ENCODE results near the gene ZNF622. TPM values are rescaled to one million over a fixed set of nuclear protein-coding genes. Genes with fewer than 3 reads are reported as not detected.

Gene ZNF622
- total RNA-seq (10 to 100 TPM; 43.7 to 97.3 (median 58.4) TPM), polyA plus RNA-seq (100 to 1,000 TPM in 1 of 2 donors, 10 to 100 TPM in 1; 48.9 to 171 TPM)
- long read RNA-seq, donor 1, transcript ZNF622-201 (6 exons, 1,699 nt), result major isoform, 164 of 173 reads
- long read RNA-seq, donor 1, partial matches to known transcripts, result 5 of 173 reads
- long read RNA-seq, donor 1, other reads (novel, unspliced or antisense), result 4 of 173 reads
- long read RNA-seq, donor 2, transcript ZNF622-201 (6 exons, 1,699 nt), result major isoform, 494 of 512 reads
- long read RNA-seq, donor 2, partial matches to known transcripts, result 3 of 512 reads
- long read RNA-seq, donor 2, other reads (novel, unspliced or antisense), result 15 of 512 reads
- long read RNA-seq, donor 3, transcript ZNF622-201 (6 exons, 1,699 nt), result major isoform, 167 of 173 reads
- long read RNA-seq, donor 3, partial matches to known transcripts, result 2 of 173 reads
- long read RNA-seq, donor 3, other reads (novel, unspliced or antisense), result 4 of 173 reads

- peaks cover 4 to 85% (median 61%) of the 10 kb centered on the region in 12 donors for H3K4me1 ChIP-seq
- intact Hi-C loops (cut with DNase I), result loop anchor here in 3 of 10 donors (5.0 kb wide), 3 partner anchors 87 to 202 kb away; partner anchors contain the start of gene RETREG1 (in 1 of the 3)
Measured at GRCh38 chr5:16465544-16466432, at the start of gene ZNF622. Gene ZNF622, minus strand, starts transcription at chr5:16465800. Its CDS starts 135 bp downstream, at chr5:16465665.

DNA sequence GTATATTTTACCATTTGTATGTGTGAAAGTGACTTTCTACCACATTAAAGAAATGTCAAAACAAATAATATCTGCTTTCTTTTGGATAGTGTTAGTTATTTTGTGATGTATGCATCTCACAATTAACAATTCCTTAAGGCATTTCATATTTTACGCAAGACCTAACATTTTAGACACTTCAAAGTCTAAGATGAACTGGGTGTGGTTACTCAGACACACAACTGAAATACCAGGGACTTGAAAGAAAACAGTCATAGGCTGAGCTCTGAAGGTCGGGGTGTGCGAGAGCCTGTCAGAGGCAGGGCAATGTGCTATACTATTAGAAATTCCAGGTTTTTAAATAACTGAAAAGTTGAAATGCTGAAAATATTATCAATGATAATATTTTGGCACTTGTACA lies 44.5 kb upstream of the ZNF622 start:
- no peak for ATAC-seq
- no peak for TF ChIP-seq POLR2A (IDR thresholded peaks at IDR 0.05)
- TF ChIP-seq, protein P1, sequence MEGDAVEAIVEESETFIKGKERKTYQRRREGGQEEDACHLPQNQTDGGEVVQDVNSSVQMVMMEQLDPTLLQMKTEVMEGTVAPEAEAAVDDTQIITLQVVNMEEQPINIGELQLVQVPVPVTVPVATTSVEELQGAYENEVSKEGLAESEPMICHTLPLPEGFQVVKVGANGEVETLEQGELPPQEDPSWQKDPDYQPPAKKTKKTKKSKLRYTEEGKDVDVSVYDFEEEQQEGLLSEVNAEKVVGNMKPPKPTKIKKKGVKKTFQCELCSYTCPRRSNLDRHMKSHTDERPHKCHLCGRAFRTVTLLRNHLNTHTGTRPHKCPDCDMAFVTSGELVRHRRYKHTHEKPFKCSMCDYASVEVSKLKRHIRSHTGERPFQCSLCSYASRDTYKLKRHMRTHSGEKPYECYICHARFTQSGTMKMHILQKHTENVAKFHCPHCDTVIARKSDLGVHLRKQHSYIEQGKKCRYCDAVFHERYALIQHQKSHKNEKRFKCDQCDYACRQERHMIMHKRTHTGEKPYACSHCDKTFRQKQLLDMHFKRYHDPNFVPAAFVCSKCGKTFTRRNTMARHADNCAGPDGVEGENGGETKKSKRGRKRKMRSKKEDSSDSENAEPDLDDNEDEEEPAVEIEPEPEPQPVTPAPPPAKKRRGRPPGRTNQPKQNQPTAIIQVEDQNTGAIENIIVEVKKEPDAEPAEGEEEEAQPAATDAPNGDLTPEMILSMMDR (IDR thresholded peaks at IDR 0.05), result no peak
- peaks cover 0 to 19% (median 7%) of the 10 kb centered on the region in 12 donors for H3K4me1 ChIP-seq
- no peaks in the 10 kb centered on the region for H3K36me3 ChIP-seq
- 88 to 93% (median 91%) methylated on average over 3 of the region's 3 CpGs for WGBS, 4 donors
- no peak overlapping the region for H3K4me3 ChIP-seq
- H3K27me3 ChIP-seq, result no peaks in the 10 kb centered on the region
- intact Hi-C loops (cut with DNase I), result no loop called here
- no peak for DNase-seq
- H3K9me3 ChIP-seq, result no peaks in the 10 kb centered on the region
- H3K27ac ChIP-seq, result peak overlapping the region in 5 of 12 donors; percentile 66 to 87 (median 85)

More at GRCh38 chr5:16465544-16466432, at the start of gene ZNF622:
- Histone ChIP-seq H3K27ac (peak within 1 kb of the TSS; percentile 86 to 97 (median 92)), H3K4me3 (peak within 1 kb of the TSS; percentile 81 to 97 (median 90)), H3K36me3 (peaks cover 0 to 31% (median 28%) of the 10 kb centered on the region in 9 donors), H3K27me3 (no peaks in the 10 kb centered on the region), H3K9me3 (no peaks in the 10 kb centered on the region)
- 0 to 1% (median 0%) methylated on average over 43 to 75 of the region's 75 CpGs for WGBS, 4 donors
- ATAC-seq, result peak; percentile 81 to 93 (median 92)
- TF ChIP-seq, protein P1 (IDR thresholded peaks at IDR 0.05), result no peak
- peak; percentile 31 to 90 for TF ChIP-seq POLR2A (IDR thresholded peaks at IDR 0.05)
- peak; percentile 91 to 96 (median 93) for DNase-seq

DNA sequence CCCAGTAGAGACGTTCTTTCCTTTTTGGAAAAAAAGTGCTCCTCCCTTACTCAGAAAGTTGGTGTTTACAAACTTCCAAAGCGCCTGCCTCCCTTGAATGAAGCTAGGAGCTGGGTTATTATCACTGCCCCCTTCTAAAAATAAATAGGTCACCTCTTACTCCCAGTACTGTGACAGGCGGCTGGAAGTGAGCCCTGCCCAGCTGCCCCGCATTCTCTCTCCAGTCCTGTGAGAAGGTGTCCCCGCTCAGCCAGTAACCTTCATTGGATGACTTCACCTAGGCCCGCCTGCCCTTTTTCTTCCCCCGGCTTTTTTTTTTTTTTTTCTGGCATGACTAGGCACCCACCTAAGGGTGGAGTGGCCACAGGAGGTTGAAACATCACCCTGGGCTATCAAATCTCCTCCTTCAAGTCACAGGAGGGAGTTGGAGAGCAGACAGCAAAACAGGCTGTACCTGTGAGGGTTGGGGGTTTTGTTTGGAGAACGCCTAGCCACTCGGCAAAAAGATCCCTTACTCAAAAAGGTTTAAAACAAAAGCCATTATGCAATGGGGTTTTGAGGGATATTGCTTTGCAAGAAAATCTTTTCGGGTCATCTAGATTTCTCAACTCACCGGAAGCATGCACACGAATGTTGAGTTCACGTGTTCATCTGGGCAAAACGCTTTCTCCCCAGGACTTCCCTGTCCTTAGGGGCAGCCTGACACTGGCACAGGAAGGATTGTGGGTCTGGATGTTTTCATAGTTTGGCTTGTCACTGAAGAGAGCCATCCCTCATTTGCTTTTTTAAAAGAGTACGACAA lies 43.3 kb upstream of the ZNF622 start:
- ATAC-seq (peak; percentile 92 to 94 (median 93)), DNase-seq (peak; percentile 77 to 89 (median 79))
- peak overlapping the region; percentile 66 to 96 (median 85) for H3K27ac ChIP-seq
- 21 to 32% (median 31%) methylated on average over 15 of the region's 15 CpGs for WGBS, 4 donors
- no peaks in the 10 kb centered on the region for H3K36me3 ChIP-seq
- peaks cover 0 to 24% (median 7%) of the 10 kb centered on the region in 12 donors for H3K4me1 ChIP-seq
- no peaks in the 10 kb centered on the region for H3K27me3 ChIP-seq
- peak overlapping the region; percentile 27 to 62 (median 50) for H3K4me3 ChIP-seq
- intact Hi-C loops (cut with DNase I), result loop anchor here in 5 of 10 donors (2.0 to 5.0 kb wide), 3 partner anchors 26 to 43 kb away; no protein-coding TSS in a partner anchor
- H3K9me3 ChIP-seq, result no peaks in the 10 kb centered on the region
- peak; percentile 69 to 77 for TF ChIP-seq POLR2A (IDR thresholded peaks at IDR 0.05)
- TF ChIP-seq, protein P1 (IDR thresholded peaks at IDR 0.05), result no peak
